Measurements from ENCODE around the gene PCK2.

PCK2 gene

GRCh38 chr14:24138396-24139271, 44.5 kb downstream of the PCK2 start:
- no peak for TF ChIP-seq L3MBTL2 (conservative IDR thresholded peaks at IDR 0.05)
- TF ChIP-seq FOXK2 (IDR thresholded peaks at IDR 0.05): no peak
- TF ChIP-seq, protein P1, sequence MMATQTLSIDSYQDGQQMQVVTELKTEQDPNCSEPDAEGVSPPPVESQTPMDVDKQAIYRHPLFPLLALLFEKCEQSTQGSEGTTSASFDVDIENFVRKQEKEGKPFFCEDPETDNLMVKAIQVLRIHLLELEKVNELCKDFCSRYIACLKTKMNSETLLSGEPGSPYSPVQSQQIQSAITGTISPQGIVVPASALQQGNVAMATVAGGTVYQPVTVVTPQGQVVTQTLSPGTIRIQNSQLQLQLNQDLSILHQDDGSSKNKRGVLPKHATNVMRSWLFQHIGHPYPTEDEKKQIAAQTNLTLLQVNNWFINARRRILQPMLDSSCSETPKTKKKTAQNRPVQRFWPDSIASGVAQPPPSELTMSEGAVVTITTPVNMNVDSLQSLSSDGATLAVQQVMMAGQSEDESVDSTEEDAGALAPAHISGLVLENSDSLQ (IDR thresholded peaks at IDR 0.05): no peak
- TF ChIP-seq ARNT (IDR thresholded peaks at IDR 0.05): no peak
- no peak for TF ChIP-seq ZNF384 (IDR thresholded peaks at IDR 0.05)
- TF ChIP-seq CTBP1 (IDR thresholded peaks at IDR 0.05; ENCODE audit: borderline replicate concordance): no peak
- TF ChIP-seq NFRKB (IDR thresholded peaks at IDR 0.05): no peak
- no peak for TF ChIP-seq HDGF (IDR thresholded peaks at IDR 0.05; ENCODE audit: borderline replicate concordance)
- TF ChIP-seq SP1 (IDR thresholded peaks at IDR 0.05): no peak
- no peak for TF ChIP-seq LEF1 (IDR thresholded peaks at IDR 0.05; ENCODE audit: borderline replicate concordance)
- no peak for TF ChIP-seq FOXM1 (IDR thresholded peaks at IDR 0.05; ENCODE audit: borderline replicate concordance)
- no peak for TF ChIP-seq SUZ12 (IDR thresholded peaks at IDR 0.05)
- no peak for TF ChIP-seq BHLHE40 (IDR thresholded peaks at IDR 0.05; ENCODE audit: borderline replicate concordance)
- TF ChIP-seq TARDBP (IDR thresholded peaks at IDR 0.05): no peak
- TF ChIP-seq ELF4 (IDR thresholded peaks at IDR 0.05): no peak
- no peak for TF ChIP-seq FOXA1 (IDR thresholded peaks at IDR 0.05)
- DNase-seq (ENCODE audit: extremely low spot score): no peak
- ChIA-PET CTCF (interaction anchor here (1.9 to 2.6 kb wide), 2 partner anchors 22 to 30 kb away, joined by 6 read pairs; partner anchors contain the start of gene IRF9), POLR2A (interaction anchor here (0.6 to 4.0 kb wide), 10 partner anchors 8 to 674 kb away, joined by 3 to 34 read pairs (median 4); partner anchors contain the start of genes CHMP4A, DCAF11, IRF9 and NRL)

- TF ChIP-seq ARNT (IDR thresholded peaks at IDR 0.05) (no peak), FOXA1 (IDR thresholded peaks at IDR 0.05) (no peak), SUZ12 (IDR thresholded peaks at IDR 0.05) (no peak), SP1 (IDR thresholded peaks at IDR 0.05) (no peak)
- POLR2A ChIA-PET: interaction anchor here (1.1 to 4.0 kb wide), 8 partner anchors 8 to 87 kb away, joined by 3 to 34 read pairs (median 12); partner anchors contain the start of genes CARMIL3, CHMP4A, DCAF11 and IRF9
- CTCF ChIA-PET: interaction anchor here (1.9 to 2.6 kb wide), 2 partner anchors 21 to 31 kb away, joined by 6 read pairs; partner anchors contain the start of gene IRF9
- no peak for DNase-seq (ENCODE audit: extremely low spot score)
Measured at GRCh38 chr14:24139272-24139934, 45.3 kb downstream of the PCK2 start.

DNA sequence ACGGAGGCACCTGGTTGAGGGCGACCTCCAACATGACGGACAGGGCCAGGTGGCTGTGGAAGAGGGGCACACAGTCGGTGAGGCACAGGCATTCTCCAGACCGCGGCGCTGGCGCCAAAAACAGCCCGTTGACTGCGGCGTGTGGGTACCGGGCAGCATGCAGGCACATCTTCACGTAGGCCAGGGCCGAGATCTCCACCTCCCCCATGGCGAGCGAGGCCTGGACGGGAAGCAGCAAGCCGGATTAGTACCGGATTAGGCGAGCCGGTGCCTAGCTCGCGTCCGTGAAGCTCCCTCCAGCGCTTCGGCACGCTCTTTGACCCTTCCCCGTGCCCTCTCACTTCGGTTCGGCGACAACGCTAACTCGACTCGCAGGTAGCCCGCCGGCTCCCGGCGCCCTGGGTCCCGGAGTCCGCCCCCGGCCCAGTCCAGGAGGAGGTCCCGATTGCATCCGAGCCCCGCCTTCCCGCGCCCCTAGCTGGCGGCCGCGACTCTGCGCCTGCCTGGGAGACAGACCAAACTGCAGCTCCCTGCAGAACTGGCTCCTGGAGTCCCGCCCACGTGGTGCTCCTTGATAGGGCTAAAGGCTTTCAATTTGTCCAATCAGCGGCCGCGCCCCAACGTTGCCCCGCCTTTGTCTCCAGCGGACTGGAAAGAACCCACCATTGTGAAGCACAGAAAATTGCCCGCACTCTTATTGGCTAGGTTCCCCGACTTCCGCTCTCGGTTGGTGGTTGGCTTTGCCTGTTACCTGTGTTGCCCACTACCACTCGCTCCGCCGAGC, 47.2 kb downstream of the PCK2 start, which contains the start of gene EMC9:
TSS of gene EMC9 (minus strand) at position 495 of the 784 bp plus-strand sequence. CDS start at position 208, 287 bp downstream.
- ChIA-PET POLR2A (interaction anchor here (0.6 to 3.0 kb wide), 32 partner anchors 8 to 301 kb away, joined by 3 to 37 read pairs (median 6); partner anchors contain the start of genes CARMIL3, CHMP4A, DCAF11 and FITM1), CTCF (interaction anchor here (0.6 to 1.2 kb wide), 5 partner anchors 8 to 79 kb away, joined by 4 to 11 read pairs (median 5); partner anchors contain the start of gene IRF9)
- peak; percentile 91 for DNase-seq (ENCODE audit: extremely low spot score)
- TF ChIP-seq NFRKB (IDR thresholded peaks at IDR 0.05): no peak
- TF ChIP-seq SUZ12 (IDR thresholded peaks at IDR 0.05): no peak
- TF ChIP-seq ZNF384 (IDR thresholded peaks at IDR 0.05): no peak
- TF ChIP-seq HDGF (IDR thresholded peaks at IDR 0.05; ENCODE audit: borderline replicate concordance): 0 out of 2 replicates have a peak, but pooled peaks have one; percentile 61
- no peak for TF ChIP-seq FOXA1 (IDR thresholded peaks at IDR 0.05)
- TF ChIP-seq L3MBTL2 (conservative IDR thresholded peaks at IDR 0.05): peak; percentile 44; the same call in 1 of the 2 replicates
- TF ChIP-seq ARNT (IDR thresholded peaks at IDR 0.05): no peak
- TF ChIP-seq, protein P1 (IDR thresholded peaks at IDR 0.05): peak; percentile 97
- TF ChIP-seq ELF4 (IDR thresholded peaks at IDR 0.05): peak; percentile 58
- TF ChIP-seq LEF1 (IDR thresholded peaks at IDR 0.05; ENCODE audit: borderline replicate concordance): no peak

DNA sequence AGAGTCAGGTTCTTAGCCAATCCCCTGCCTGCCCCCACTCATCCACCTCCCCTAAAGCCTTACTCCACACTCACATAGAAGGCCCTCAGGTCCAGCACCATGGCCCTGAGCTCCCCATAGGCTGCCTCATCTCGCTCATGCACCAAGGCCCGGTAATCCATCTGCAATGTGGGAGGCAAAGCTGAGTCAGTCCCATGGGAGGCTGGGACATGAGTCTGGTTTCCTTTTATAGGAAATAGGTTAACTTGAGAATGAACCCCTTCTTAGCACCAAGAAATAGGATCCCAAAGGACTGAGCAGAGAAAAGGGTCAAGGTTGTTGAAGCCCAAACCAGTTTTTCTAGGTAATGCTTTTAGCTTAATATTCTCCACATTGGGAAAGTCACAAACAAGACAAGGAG, 49.4 kb downstream of the PCK2 start:
- POLR2A ChIA-PET: interaction anchor here (1.1 to 1.4 kb wide), 3 partner anchors 8 to 29 kb away, joined by 3 to 4 read pairs (median 4); partner anchors contain the start of genes DCAF11, NRL and PSME1
- DNase-seq (ENCODE audit: extremely low spot score): no peak
- CTCF ChIA-PET: interaction anchor here (0.6 kb wide), 1 partner anchor 17 kb away, joined by 3 read pairs; no protein-coding TSS in a partner anchor
- TF ChIP-seq, protein P1 (IDR thresholded peaks at IDR 0.05): no peak
- TF ChIP-seq ZNF384 (IDR thresholded peaks at IDR 0.05): no peak
- no peak for TF ChIP-seq HDGF (IDR thresholded peaks at IDR 0.05; ENCODE audit: borderline replicate concordance)
- no peak for TF ChIP-seq ELF4 (IDR thresholded peaks at IDR 0.05)
- no peak for TF ChIP-seq L3MBTL2 (conservative IDR thresholded peaks at IDR 0.05)
- TF ChIP-seq FOXM1 (IDR thresholded peaks at IDR 0.05; ENCODE audit: borderline replicate concordance): no peak
- TF ChIP-seq FOXA1 (IDR thresholded peaks at IDR 0.05): no peak
- no peak for TF ChIP-seq CTBP1 (IDR thresholded peaks at IDR 0.05; ENCODE audit: borderline replicate concordance)
- no peak for TF ChIP-seq FOXK2 (IDR thresholded peaks at IDR 0.05)
- no peak for TF ChIP-seq TARDBP (IDR thresholded peaks at IDR 0.05)
- TF ChIP-seq SUZ12 (IDR thresholded peaks at IDR 0.05): no peak
- TF ChIP-seq ARNT (IDR thresholded peaks at IDR 0.05): no peak
